Stimulated activated CD4-positive, alpha-beta T cell treated with anti-CD3 and anti-CD28 coated beads, Interleukin-1b, Interleukin-23, amount 100 ng/mL, for 24 hours (primary cell): ENCODE measurements around the gene LIN28B.
"Not testable (repeated sequence)": the region's sequence is repeated elsewhere in the genome, so short reads cannot be mapped to it uniquely, and the experiment has no call there.

Source experiments
- DNase-seq, 4 experiments: peaks; one replicate each; pipeline ENCODE4 v3.0.0-alpha.2; 2020; ENCODE audit warnings: low read depth in 4 of 4, low spot score in 1 of 4

Gene LIN28B

GRCh38 chr6:105005451-105005850 lies 48.5 kb downstream of the LIN28B start:
- DNase-seq = no peak

- DNase-seq = not testable (repeated sequence)
Observed at GRCh38 chr6:105013459-105013858, 56.6 kb downstream of the LIN28B start.

GRCh38 chr6:105014448-105014847 lies 57.5 kb downstream of the LIN28B start:
- DNase-seq = no peak

- DNase-seq = no peak
Observed at GRCh38 chr6:105014954-105015353, 58.0 kb downstream of the LIN28B start.

- no peak for DNase-seq
Observed at GRCh38 chr6:105015482-105015881, 58.6 kb downstream of the LIN28B start.

GRCh38 chr6:105019285-105019684 lies 62.4 kb downstream of the LIN28B start:
- DNase-seq = no peak

GRCh38 chr6:105021399-105021798 lies 64.5 kb downstream of the LIN28B start:
- no peak for DNase-seq

GRCh38 chr6:105022416-105022815 lies 65.5 kb downstream of the LIN28B start:
- DNase-seq = no peak

GRCh38 chr6:105024803-105025202 lies 67.9 kb downstream of the LIN28B start:
- DNase-seq = no peak

GRCh38 chr6:105028898-105029297 lies 72.0 kb downstream of the LIN28B start:
- DNase-seq = no peak

- DNase-seq = no peak
Observed at GRCh38 chr6:105029581-105029980, 72.7 kb downstream of the LIN28B start.

GRCh38 chr6:105034470-105034869 lies 77.6 kb downstream of the LIN28B start:
- no peak for DNase-seq

- no peak for DNase-seq
Observed at GRCh38 chr6:105035299-105035698, 78.4 kb downstream of the LIN28B start.

GRCh38 chr6:105036351-105036750 lies 79.4 kb downstream of the LIN28B start:
- DNase-seq = no peak

- DNase-seq = no peak
Observed at GRCh38 chr6:105038259-105038658, 81.4 kb downstream of the LIN28B start.

GRCh38 chr6:105041880-105042279 lies 85.0 kb downstream of the LIN28B start:
- no peak for DNase-seq

GRCh38 chr6:105042648-105043047 lies 85.7 kb downstream of the LIN28B start:
- DNase-seq = no peak

GRCh38 chr6:105043979-105044378 lies 87.1 kb downstream of the LIN28B start:
- no peak for DNase-seq

- no peak for DNase-seq
Observed at GRCh38 chr6:105045526-105045925, 88.6 kb downstream of the LIN28B start.

GRCh38 chr6:105051941-105052471 lies 95.1 kb downstream of the LIN28B start:
- no peak for DNase-seq

GRCh38 chr6:105056646-105057045 lies 99.7 kb downstream of the LIN28B start:
- DNase-seq = no peak

GRCh38 chr6:105057160-105057559 lies 100.3 kb downstream of the LIN28B start:
- DNase-seq = no peak

- no peak for DNase-seq
Observed at GRCh38 chr6:105058316-105058715, 101.4 kb downstream of the LIN28B start.

- no peak for DNase-seq
Observed at GRCh38 chr6:105058846-105059245, 101.9 kb downstream of the LIN28B start.
